Esophagus muscularis mucosa (tissue), 4 donors: ENCODE results near the gene RAB37. TPM values are rescaled to one million over a fixed set of nuclear protein-coding genes. Genes with fewer than 3 reads are reported as not detected.

Source experiments
- DNase-seq: peaks from one replicate; pipeline ENCODE4 v3.0.0-alpha.2; 2017; ENCODE audit errors: extremely low spot score
- H3K27ac ChIP-seq, 4 donors: fragments of 200-600 bp; sonication (generic); replicated peaks in 1 of 4; 1 replicate in 3 of 4; 2 replicates in 1 of 4; pipeline ENCODE4 v1.5.1; 2016 to 2019; ENCODE audit warnings: mild to moderate bottlenecking in 1 of 4
- H3K27me3 ChIP-seq, 4 donors: fragments of 200-600 bp; sonication (generic); one replicate each; pipeline versions ENCODE4 v1.5.1 to v1.6.0; 2016 to 2019
- H3K36me3 ChIP-seq, 4 donors: fragments of 200-600 bp; sonication (generic); one replicate each; pipeline ENCODE4 v1.5.1; 2016 to 2019
- H3K4me1 ChIP-seq, 4 donors: fragments of 200-600 bp; sonication (generic); one replicate each; pipeline ENCODE4 v1.5.1; 2016 to 2019
- H3K4me3 ChIP-seq, 4 donors: fragments of 200-600 bp; sonication (generic); 1 replicate in 2 of 4; 2 replicates in 2 of 4; pipeline ENCODE4 v1.5.1; 2016 to 2019; ENCODE audit warnings: mild to moderate bottlenecking in 4 of 4, moderate library complexity in 1 of 4
- H3K9me3 ChIP-seq, 4 donors: fragments of 200-600 bp; sonication (generic); 1 replicate in 3 of 4; 2 replicates in 1 of 4; pipeline ENCODE4 v1.5.1; 2016 to 2019
- CTCF ChIP-seq, 3 experiments: fragments of 200-600 bp in 2 of 3; fragments of 450-650 bp in 1 of 3; sonication (generic) in 2 of 3; IDR thresholded peaks; one replicate each; pipeline ENCODE4 v1.5.1; 2017 to 2019; ENCODE audit warnings: antibody characterized with exemption in 3 of 3, mild to moderate bottlenecking in 2 of 3, moderate library complexity in 1 of 3
- EP300 ChIP-seq: sonication (generic); formaldehyde crosslinking; IDR thresholded peaks from one replicate; pipeline ENCODE4 v1.6.1; 2017; ENCODE audit warnings: antibody characterized with exemption
- POLR2A ChIP-seq: fragments of 450-650 bp; IDR thresholded peaks from one replicate; pipeline ENCODE4 v1.6.1; 2017; ENCODE audit warnings: antibody characterized with exemption, moderate library complexity, mild to moderate bottlenecking, low read depth
- POLR2AphosphoS5 ChIP-seq, 2 donors: sonication (generic); formaldehyde crosslinking; IDR thresholded peaks; one replicate each; pipeline ENCODE4 v1.6.1; 2017; ENCODE audit warnings: antibody characterized with exemption in 2 of 2
- WGBS: methylation state at CpG from one replicate; pipeline ENCODE4 v1.1.5; 2018; 5-methylcytosine and 5-hydroxymethylcytosine counted together
- intact Hi-C: fragments of 100-400 bp; cut with DNase I; formaldehyde crosslinking; loops from one replicate; pipeline ENCODE4 v1.15.1; 2023
- total RNA-seq, 4 donors: library from RNA; depleted of rRNA; stranded (reverse); fragments of >200 nt; gene quantifications; one replicate each; pipeline versions ENCODE4 v1.1.0 to v1.2.1, GENCODE V29; 2016

RAB37 gene
- total RNA-seq, 4 donors from 2014 or later, result 1.4 to 3.3 (median 2.5) TPM

- Histone ChIP-seq H3K27me3 (peaks cover 0 to 4% (median 0%) of the 10 kb centered on the region in 4 donors), H3K4me1 (peaks cover 12 to 30% (median 20%) of the 10 kb centered on the region in 4 donors), H3K4me3 (no peak overlapping the region), H3K36me3 (peaks cover 25 to 54% (median 49%) of the 10 kb centered on the region in 4 donors), H3K9me3 (no peaks in the 10 kb centered on the region), H3K27ac (no peak overlapping the region)
- intact Hi-C loops, result no loop called here
- DNase-seq, result no peak
- no peak for TF ChIP-seq POLR2A
- no peak for TF ChIP-seq CTCF (IDR thresholded peaks at IDR 0.05)
- no peak for TF ChIP-seq EP300
- no peak for TF ChIP-seq POLR2AphosphoS5 (IDR thresholded peaks at IDR 0.05)
- 61% methylated on average over 6 of the region's 6 CpGs for WGBS
Measured at GRCh38 chr17:74769266-74769855, 32.3 kb downstream of the RAB37 start.

- TF ChIP-seq CTCF (IDR thresholded peaks at IDR 0.05) (no peak), POLR2A (no peak)
- WGBS, result 71% methylated on average over 3 of the region's 5 CpGs
- Histone ChIP-seq H3K4me3 (no peak overlapping the region), H3K27ac (no peak overlapping the region), H3K4me1 (peaks cover 17 to 36% (median 24%) of the 10 kb centered on the region in 4 donors), H3K9me3 (no peaks in the 10 kb centered on the region), H3K36me3 (peaks cover 25 to 54% (median 48%) of the 10 kb centered on the region in 4 donors), H3K27me3 (peaks cover 0 to 4% (median 0%) of the 10 kb centered on the region in 4 donors)
- DNase-seq, result no peak
- intact Hi-C loops, result no loop called here
Measured at GRCh38 chr17:74769856-74770497, 32.9 kb downstream of the RAB37 start.

- H3K27ac ChIP-seq, result no peak overlapping the region
- intact Hi-C loops, result no loop called here
- peaks cover 24 to 44% (median 32%) of the 10 kb centered on the region in 4 donors for H3K4me1 ChIP-seq
- 63% methylated on average over 14 of the region's 16 CpGs for WGBS
- H3K36me3 ChIP-seq, result peaks cover 25 to 52% (median 48%) of the 10 kb centered on the region in 4 donors
- no peak for DNase-seq
- H3K27me3 ChIP-seq, result peaks cover 0 to 4% (median 0%) of the 10 kb centered on the region in 4 donors
- H3K9me3 ChIP-seq, result no peaks in the 10 kb centered on the region
- no peak overlapping the region for H3K4me3 ChIP-seq
- TF ChIP-seq POLR2A (no peak), CTCF (IDR thresholded peaks at IDR 0.05) (peak; percentile 56 to 75 (median 71)), POLR2AphosphoS5 (IDR thresholded peaks at IDR 0.05) (peak in 1 of 2 donors; percentile 27), EP300 (no peak)
Measured at GRCh38 chr17:74770498-74771318, 33.7 kb downstream of the RAB37 start.

GRCh38 chr17:74771319-74771914, 34.4 kb downstream of the RAB37 start:
- Histone ChIP-seq H3K36me3 (peaks cover 25 to 50% (median 48%) of the 10 kb centered on the region in 4 donors), H3K4me1 (peaks cover 25 to 46% (median 32%) of the 10 kb centered on the region in 4 donors), H3K27me3 (peaks cover 0 to 4% (median 0%) of the 10 kb centered on the region in 4 donors), H3K4me3 (no peak overlapping the region), H3K27ac (no peak overlapping the region), H3K9me3 (no peaks in the 10 kb centered on the region)
- TF ChIP-seq CTCF (IDR thresholded peaks at IDR 0.05), result no peak
- no peak for TF ChIP-seq POLR2A
- no peak for TF ChIP-seq POLR2AphosphoS5 (IDR thresholded peaks at IDR 0.05)
- TF ChIP-seq EP300, result no peak
- DNase-seq, result no peak
- 99% methylated on average over 8 of the region's 9 CpGs for WGBS
- intact Hi-C loops, result no loop called here
